ENCODE results near the gene CCNT1.

GRCh38 chr12:48765753-48766162 is 49.3 kb upstream of the CCNT1 start:
- TF ChIP-seq POLR2AphosphoS5 (IDR thresholded peaks at IDR 0.05; ENCODE audit: borderline replicate concordance, low read depth, low read length) (no peak), EZH2 (IDR thresholded peaks at IDR 0.05) (no peak)
